ENCODE measurements around the gene TSC1.

GRCh38 chr9:132986114-132986513 lies 41.7 kb upstream of the TSC1 start:
- TF ChIP-seq CTCF (tag by site-specific recombination; IDR thresholded peaks at IDR 0.05) (no peak), ZNF707 (tag by site-specific recombination; IDR thresholded peaks at IDR 0.05) (no peak), ZNF311 (tag by site-specific recombination; IDR thresholded peaks at IDR 0.05; ENCODE audit: borderline replicate concordance) (no peak), ZNF175 (tag by site-specific recombination; IDR thresholded peaks at IDR 0.05) (no peak), YY1 (tag by site-specific recombination; IDR thresholded peaks at IDR 0.05) (no peak), SETDB1 (IDR thresholded peaks at IDR 0.05; ENCODE audit: insufficient read length, low read length) (no peak)
